ENCODE measurements around the gene UNC45A. TPM values are rescaled to one million over a fixed set of nuclear protein-coding genes. Genes with fewer than 3 reads are reported as not detected.

UNC45A gene
- total RNA-seq, 1 donor from 2014 or later, result 65.1 TPM

- Mint-ChIP-seq H3K4me1 (ENCODE audit: low read depth, unreplicated experiment) (peaks cover 9% of the 10 kb centered on the region), H3K4me3 (ENCODE audit: unreplicated experiment) (peak overlapping the region; percentile 89), H3K9me3 (ENCODE audit: unreplicated experiment) (peaks cover 5% of the 10 kb centered on the region), H3K27me3 (ENCODE audit: unreplicated experiment) (peaks cover 11% of the 10 kb centered on the region), H3K27ac (ENCODE audit: unreplicated experiment) (peak overlapping the region; percentile 40), H3K36me3 (ENCODE audit: unreplicated experiment) (peaks cover 6% of the 10 kb centered on the region)
- TF ChIP-seq CTCF (IDR thresholded peaks at IDR 0.05; ENCODE audit: partially characterized antibody, unreplicated experiment), result peak; percentile 50
- DNase-seq, result peak; percentile 76
Measured at GRCh38 chr15:90902040-90902839, 32.8 kb upstream of the UNC45A start.

GRCh38 chr15:90902840-90903732 is 32.0 kb upstream of the UNC45A start, which contains the start of gene MAN2A2:
TSS of gene MAN2A2 (plus strand) at chr15:90903302. CDS start at chr15:90904208, 906 bp downstream.
- no peak for TF ChIP-seq CTCF (IDR thresholded peaks at IDR 0.05; ENCODE audit: partially characterized antibody, unreplicated experiment)
- DNase-seq, result peak; percentile 59
- peaks cover 5% of the 10 kb centered on the region for H3K9me3 Mint-ChIP-seq (ENCODE audit: unreplicated experiment)
- H3K4me1 Mint-ChIP-seq (ENCODE audit: low read depth, unreplicated experiment), result peaks cover 9% of the 10 kb centered on the region
- peak within 1 kb of the TSS; percentile 89 for H3K4me3 Mint-ChIP-seq (ENCODE audit: unreplicated experiment)
- peaks cover 6% of the 10 kb centered on the region for H3K36me3 Mint-ChIP-seq (ENCODE audit: unreplicated experiment)
- peaks cover 11% of the 10 kb centered on the region for H3K27me3 Mint-ChIP-seq (ENCODE audit: unreplicated experiment)
- peak within 1 kb of the TSS; percentile 40 for H3K27ac Mint-ChIP-seq (ENCODE audit: unreplicated experiment)

- no peak overlapping the region for H3K27ac Mint-ChIP-seq (ENCODE audit: unreplicated experiment)
- no peak for DNase-seq
- peaks cover 9% of the 10 kb centered on the region for H3K4me1 Mint-ChIP-seq (ENCODE audit: low read depth, unreplicated experiment)
- H3K36me3 Mint-ChIP-seq (ENCODE audit: unreplicated experiment), result peaks cover 6% of the 10 kb centered on the region
- no peak for TF ChIP-seq CTCF (IDR thresholded peaks at IDR 0.05; ENCODE audit: partially characterized antibody, unreplicated experiment)
- peaks cover 11% of the 10 kb centered on the region for H3K27me3 Mint-ChIP-seq (ENCODE audit: unreplicated experiment)
- peak overlapping the region; percentile 76 for H3K4me3 Mint-ChIP-seq (ENCODE audit: unreplicated experiment)
- peaks cover 3% of the 10 kb centered on the region for H3K9me3 Mint-ChIP-seq (ENCODE audit: unreplicated experiment)
Measured at GRCh38 chr15:90903733-90904536, 31.1 kb upstream of the UNC45A start.

GRCh38 chr15:90904746-90905145 is 30.3 kb upstream of the UNC45A start:
- H3K9me3 Mint-ChIP-seq (ENCODE audit: unreplicated experiment), result peaks cover 3% of the 10 kb centered on the region
- no peak for DNase-seq
- H3K4me1 Mint-ChIP-seq (ENCODE audit: low read depth, unreplicated experiment), result peaks cover 9% of the 10 kb centered on the region
- H3K27ac Mint-ChIP-seq (ENCODE audit: unreplicated experiment), result no peak overlapping the region
- no peak for TF ChIP-seq CTCF (IDR thresholded peaks at IDR 0.05; ENCODE audit: partially characterized antibody, unreplicated experiment)
- H3K27me3 Mint-ChIP-seq (ENCODE audit: unreplicated experiment), result peaks cover 11% of the 10 kb centered on the region
- H3K4me3 Mint-ChIP-seq (ENCODE audit: unreplicated experiment), result no peak overlapping the region
- H3K36me3 Mint-ChIP-seq (ENCODE audit: unreplicated experiment), result peaks cover 6% of the 10 kb centered on the region
